Measurements from ENCODE around the gene USP21. TPM values are rescaled to one million over a fixed set of nuclear protein-coding genes. Genes with fewer than 3 reads are reported as not detected.

USP21 gene
- polyA plus RNA-seq, 1 of the 3 experiments (the other 2 are of a cell fraction): 26.8 TPM

- TF ChIP-seq REST (IDR thresholded peaks at IDR 0.05; ENCODE audit: low read depth, low read length) (no peak), TAF1 (IDR thresholded peaks at IDR 0.05; ENCODE audit: borderline replicate concordance, low read depth, low read length) (no peak)
Observed at GRCh38 chr1:161185732-161186311, 26.5 kb downstream of the USP21 start (continued).

- H2AFZ ChIP-seq (ENCODE audit: low read depth): no peak overlapping the region
- POLR2A ChIA-PET: interaction anchor here (0.6 kb wide), 1 partner anchor 123 kb away, joined by 3 read pairs; no protein-coding TSS in a partner anchor
- no peaks in the 10 kb centered on the region for H3K9me2 ChIP-seq
- WGBS (ENCODE audit: low lambda C conversion rate): 89% methylated on average over 3 of the region's 3 CpGs
- H4K20me1 ChIP-seq (ENCODE audit: insufficient read depth): no peaks in the 10 kb centered on the region
- no peaks in the 10 kb centered on the region for H3K27me3 ChIP-seq (ENCODE audit: insufficient read depth)
- peaks cover 0 to 15% of the 10 kb centered on the region in 2 experiments for H3K36me3 ChIP-seq (replicated peaks in 1 of 2; ENCODE audit: control insufficient read depth in 1 of 2, insufficient read depth in 2 of 2, low read length in 1 of 2)
- H3K27ac ChIP-seq (ENCODE audit: low read depth in 2 of 2, low read length in 1 of 2): no peak overlapping the region
- H3K9ac ChIP-seq: no peak overlapping the region
- CTCF ChIA-PET: interaction anchor here (2.2 kb wide), 1 partner anchor 22 kb away, joined by 10 read pairs; the partner anchor contains the start of gene PPOX
- no peak for DNase-seq
- H3K79me2 ChIP-seq (ENCODE audit: insufficient read depth): no peaks in the 10 kb centered on the region
- H3K9me3 ChIP-seq: no peaks in the 10 kb centered on the region
- no peak overlapping the region for H3K4me3 ChIP-seq (ENCODE audit: low read depth in 2 of 2, low read length in 1 of 2)
- H3F3A ChIP-seq (replicated peaks; ENCODE audit: insufficient read depth): peaks cover 5% of the 10 kb centered on the region
- no peak overlapping the region for H3K4me2 ChIP-seq
- peaks cover 0 to 10% of the 10 kb centered on the region in 2 experiments; a peak in 3 of 4 replicates for H3K4me1 ChIP-seq (ENCODE audit: control insufficient read depth in 1 of 2, insufficient read depth in 2 of 2, low read depth in 1 of 2, low read length in 1 of 2)
- TF ChIP-seq ELF1 (IDR thresholded peaks at IDR 0.05) (no peak), GATA2 (CRISPR knock-in tag; IDR thresholded peaks at IDR 0.05) (no peak), ZBTB33 (IDR thresholded peaks at IDR 0.05; ENCODE audit: borderline replicate concordance, low read depth) (no peak), NRF1 (IDR thresholded peaks at IDR 0.05; ENCODE audit: low read depth, low read length) (no peak), FOSL2 (IDR thresholded peaks at IDR 0.05; ENCODE audit: borderline replicate concordance, low read depth) (no peak), FOXM1 (IDR thresholded peaks at IDR 0.05; ENCODE audit: low read depth) (no peak), IRF3 (IDR thresholded peaks at IDR 0.05; ENCODE audit: low read depth, low read length) (no peak), CTCF (IDR thresholded peaks at IDR 0.05) (no peak), YY1 (IDR thresholded peaks at IDR 0.05; ENCODE audit: low read depth) (no peak), REST (IDR thresholded peaks at IDR 0.05; ENCODE audit: low read depth, low read length) (no peak), MEF2A (IDR thresholded peaks at IDR 0.05; ENCODE audit: borderline replicate concordance, low read depth) (no peak), MAX (IDR thresholded peaks at IDR 0.05; ENCODE audit: low read depth) (no peak), NFIC (IDR thresholded peaks at IDR 0.05; ENCODE audit: borderline replicate concordance) (no peak), JUND (IDR thresholded peaks at IDR 0.05) (no peak), EZH2phosphoT487 (IDR thresholded peaks at IDR 0.05; ENCODE audit: borderline replicate concordance, low read depth) (no peak), TAF1 (IDR thresholded peaks at IDR 0.05; ENCODE audit: borderline replicate concordance, low read depth, low read length) (no peak)
Observed at GRCh38 chr1:161187311-161187710, 28.0 kb downstream of the USP21 start.

All from SK-N-SH (cell line).